Measurements from ENCODE around the gene NT5E. TPM values are rescaled to one million over a fixed set of nuclear protein-coding genes. Genes with fewer than 3 reads are reported as not detected.

The NT5E gene
- total RNA-seq, 4 donors from 2014 or later, result 14.7 to 40.6 (median 22.7) TPM

DNA sequence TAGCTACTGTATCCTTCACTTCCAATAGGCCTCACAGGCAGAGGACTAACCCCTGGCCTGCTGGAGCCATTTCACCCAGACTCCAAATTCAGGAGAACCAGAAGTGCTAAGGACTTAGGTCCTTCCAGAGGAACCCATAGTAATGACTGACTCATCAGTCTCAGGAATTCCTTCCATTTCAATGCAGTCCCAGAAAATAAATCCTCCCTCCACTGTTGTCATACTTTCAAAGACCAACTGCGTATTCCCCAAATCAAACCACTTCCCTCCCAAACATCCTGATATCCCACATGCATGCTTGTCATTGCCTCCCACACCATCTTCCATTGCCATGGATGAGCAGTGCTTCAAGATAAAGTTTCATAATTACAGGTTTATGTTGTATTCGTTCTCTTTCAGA lies 31.8 kb upstream of the NT5E start:
- Histone ChIP-seq H3K27ac (no peak overlapping the region), H3K4me3 (no peak overlapping the region), H3K9me3 (no peaks in the 10 kb centered on the region), H3K4me1 (no peaks in the 10 kb centered on the region), H3K36me3 (no peaks in the 10 kb centered on the region), H3K27me3 (no peaks in the 10 kb centered on the region)
- TF ChIP-seq, protein P1, sequence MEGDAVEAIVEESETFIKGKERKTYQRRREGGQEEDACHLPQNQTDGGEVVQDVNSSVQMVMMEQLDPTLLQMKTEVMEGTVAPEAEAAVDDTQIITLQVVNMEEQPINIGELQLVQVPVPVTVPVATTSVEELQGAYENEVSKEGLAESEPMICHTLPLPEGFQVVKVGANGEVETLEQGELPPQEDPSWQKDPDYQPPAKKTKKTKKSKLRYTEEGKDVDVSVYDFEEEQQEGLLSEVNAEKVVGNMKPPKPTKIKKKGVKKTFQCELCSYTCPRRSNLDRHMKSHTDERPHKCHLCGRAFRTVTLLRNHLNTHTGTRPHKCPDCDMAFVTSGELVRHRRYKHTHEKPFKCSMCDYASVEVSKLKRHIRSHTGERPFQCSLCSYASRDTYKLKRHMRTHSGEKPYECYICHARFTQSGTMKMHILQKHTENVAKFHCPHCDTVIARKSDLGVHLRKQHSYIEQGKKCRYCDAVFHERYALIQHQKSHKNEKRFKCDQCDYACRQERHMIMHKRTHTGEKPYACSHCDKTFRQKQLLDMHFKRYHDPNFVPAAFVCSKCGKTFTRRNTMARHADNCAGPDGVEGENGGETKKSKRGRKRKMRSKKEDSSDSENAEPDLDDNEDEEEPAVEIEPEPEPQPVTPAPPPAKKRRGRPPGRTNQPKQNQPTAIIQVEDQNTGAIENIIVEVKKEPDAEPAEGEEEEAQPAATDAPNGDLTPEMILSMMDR (IDR thresholded peaks at IDR 0.05), result no peak
- TF ChIP-seq POLR2A (IDR thresholded peaks at IDR 0.05), result no peak
- DNase-seq, result no peak

DNA sequence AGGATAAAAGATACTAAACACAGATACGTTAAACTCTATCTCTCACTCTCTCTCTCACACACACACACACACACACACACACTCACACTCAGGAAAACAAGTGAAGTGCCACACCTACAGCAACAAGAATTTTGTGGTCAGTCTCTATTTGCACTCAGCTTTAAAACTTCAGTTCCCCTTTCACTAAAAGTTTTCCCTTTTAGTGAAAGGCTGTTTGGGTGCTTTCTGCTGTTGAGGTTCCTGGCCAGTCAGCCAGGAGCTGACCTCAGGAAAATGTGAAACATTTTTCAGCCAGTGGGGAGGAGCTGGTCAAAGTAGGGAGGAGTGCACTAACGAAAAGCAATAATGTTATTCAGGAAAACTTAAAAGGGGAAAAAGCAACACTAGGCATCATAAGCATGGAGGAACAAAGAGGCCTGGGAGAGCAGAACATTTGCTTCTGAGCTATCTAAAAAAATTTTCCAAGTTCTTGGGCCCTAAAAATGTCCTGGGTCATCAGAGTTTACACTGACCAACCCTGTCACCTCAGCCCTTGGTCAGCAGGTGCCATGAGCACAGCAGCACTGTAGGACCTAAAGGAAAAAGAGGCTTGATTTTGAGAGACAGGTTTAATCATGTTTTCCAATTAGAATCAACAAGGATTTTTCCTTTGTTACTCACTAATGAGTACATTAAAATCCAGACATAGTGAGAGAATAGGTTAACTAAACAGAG lies 30.7 kb upstream of the NT5E start:
- Histone ChIP-seq H3K4me3 (no peak overlapping the region), H3K27me3 (no peaks in the 10 kb centered on the region), H3K27ac (no peak overlapping the region), H3K9me3 (no peaks in the 10 kb centered on the region), H3K4me1 (no peaks in the 10 kb centered on the region), H3K36me3 (no peaks in the 10 kb centered on the region)
- no peak for TF ChIP-seq POLR2A (IDR thresholded peaks at IDR 0.05)
- TF ChIP-seq, protein P1 (IDR thresholded peaks at IDR 0.05), result no peak
- DNase-seq, result no peak

DNA sequence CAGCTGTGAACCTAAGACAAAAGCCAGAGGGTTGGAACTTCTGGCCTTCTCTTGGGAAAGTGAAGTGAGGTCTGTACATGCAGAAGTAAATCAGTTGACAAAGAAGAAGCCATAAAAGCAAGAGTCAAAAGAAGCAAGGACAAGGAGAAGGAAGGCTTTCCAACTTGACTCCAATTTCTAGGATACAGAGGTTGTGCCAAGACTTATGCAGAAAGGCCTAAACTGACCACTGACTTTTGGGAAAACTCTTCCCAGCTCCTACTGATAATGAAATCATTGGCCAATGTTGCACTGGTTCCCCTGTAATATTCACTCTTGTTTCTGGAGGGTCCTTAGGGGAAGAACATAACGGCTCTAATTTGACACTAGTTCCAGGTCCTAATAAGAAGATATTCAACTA lies 29.3 kb upstream of the NT5E start:
- no peaks in the 10 kb centered on the region for H3K4me1 ChIP-seq
- no peak overlapping the region for H3K27ac ChIP-seq
- H3K9me3 ChIP-seq, result no peaks in the 10 kb centered on the region
- TF ChIP-seq, protein P1 (IDR thresholded peaks at IDR 0.05), result no peak
- no peaks in the 10 kb centered on the region for H3K27me3 ChIP-seq
- no peak overlapping the region for H3K4me3 ChIP-seq
- no peak for DNase-seq
- H3K36me3 ChIP-seq, result no peaks in the 10 kb centered on the region

DNA sequence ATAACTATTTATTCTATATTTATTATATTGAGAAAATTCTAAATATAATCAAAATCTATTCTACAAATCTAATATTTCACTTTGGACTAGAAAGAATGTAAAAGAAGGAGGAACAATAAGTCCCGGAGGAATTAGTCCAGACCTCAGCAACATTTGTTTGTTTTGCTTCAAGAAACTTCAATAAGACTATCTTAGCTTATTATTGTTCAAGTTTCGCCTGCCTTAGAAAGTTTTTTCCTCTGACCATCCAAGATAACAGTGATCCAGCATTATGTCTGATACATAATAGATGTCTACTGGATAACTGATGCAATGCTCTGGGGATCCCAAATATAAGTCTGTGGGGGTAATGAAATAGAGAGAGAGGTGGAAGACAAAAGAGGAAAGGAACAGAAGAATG lies 28.7 kb upstream of the NT5E start:
- H3K4me1 ChIP-seq, result no peaks in the 10 kb centered on the region
- no peak for DNase-seq
- H3K9me3 ChIP-seq, result peaks cover 0 to 2% (median 0%) of the 10 kb centered on the region in 4 donors
- H3K27me3 ChIP-seq, result no peaks in the 10 kb centered on the region
- H3K27ac ChIP-seq, result no peak overlapping the region
- no peaks in the 10 kb centered on the region for H3K36me3 ChIP-seq
- TF ChIP-seq POLR2A (IDR thresholded peaks at IDR 0.05), result no peak
- H3K4me3 ChIP-seq, result no peak overlapping the region

DNA sequence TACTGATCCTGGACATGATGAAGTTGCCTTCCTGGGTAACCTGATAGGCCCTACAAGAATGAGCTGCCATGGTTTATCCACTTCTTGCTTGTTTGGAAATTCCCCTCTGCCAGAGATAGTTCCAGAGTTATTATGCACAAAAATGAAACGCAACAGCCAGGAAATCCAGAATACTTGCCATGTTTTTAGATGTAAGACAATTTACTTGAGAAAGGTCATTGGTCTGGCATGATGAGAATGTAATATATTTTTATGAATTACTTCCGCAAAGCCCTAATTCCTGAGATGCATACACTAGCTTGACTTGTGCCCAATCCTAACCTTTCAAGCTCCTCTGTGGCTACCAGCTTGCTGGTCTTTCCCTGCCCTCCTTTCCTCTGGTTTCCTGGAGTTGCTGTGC lies 27.9 kb upstream of the NT5E start:
- H3K27me3 ChIP-seq, result no peaks in the 10 kb centered on the region
- no peak for DNase-seq
- TF ChIP-seq, protein P1 (IDR thresholded peaks at IDR 0.05), result no peak
- no peak for TF ChIP-seq POLR2A (IDR thresholded peaks at IDR 0.05)
- H3K36me3 ChIP-seq, result no peaks in the 10 kb centered on the region
- no peak overlapping the region for H3K4me3 ChIP-seq
- H3K27ac ChIP-seq, result no peak overlapping the region
- no peaks in the 10 kb centered on the region for H3K4me1 ChIP-seq
- peaks cover 0 to 4% (median 0%) of the 10 kb centered on the region in 4 donors for H3K9me3 ChIP-seq

DNA sequence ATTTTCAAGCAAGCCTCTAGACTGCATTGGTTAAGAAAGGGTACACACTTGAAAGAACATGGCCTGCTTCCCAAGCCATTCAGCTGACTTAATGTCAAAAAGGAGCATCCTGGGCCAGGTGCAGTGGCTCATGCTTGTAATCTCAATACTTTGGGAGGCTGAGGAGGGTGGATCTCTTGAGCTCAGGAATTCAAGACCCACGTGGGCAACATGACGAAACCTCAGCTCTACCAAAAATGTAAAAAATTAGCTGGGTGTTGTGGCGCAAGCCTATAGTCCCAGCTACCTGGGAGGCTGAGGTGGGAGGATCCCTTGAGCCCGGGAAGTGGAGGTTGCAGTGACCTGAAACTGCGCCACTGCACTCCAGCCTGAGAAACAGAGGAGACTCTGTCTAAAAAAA lies 26.9 kb upstream of the NT5E start:
- no peaks in the 10 kb centered on the region for H3K27me3 ChIP-seq
- H3K36me3 ChIP-seq, result no peaks in the 10 kb centered on the region
- H3K27ac ChIP-seq, result no peak overlapping the region
- DNase-seq, result no peak
- no peak overlapping the region for H3K4me3 ChIP-seq
- H3K4me1 ChIP-seq, result no peaks in the 10 kb centered on the region
- TF ChIP-seq, protein P1 (IDR thresholded peaks at IDR 0.05), result no peak
- TF ChIP-seq POLR2A (IDR thresholded peaks at IDR 0.05), result no peak
- H3K9me3 ChIP-seq, result peaks cover 0 to 4% (median 0%) of the 10 kb centered on the region in 4 donors
